NCI-H1105 (cell line): ENCODE data around the gene LRIG2.
"Not testable (repeated sequence)": the region's sequence is repeated elsewhere in the genome, so short reads cannot be mapped to it uniquely, and the experiment has no call there.

Experiments used
- DNase-seq: peaks from one replicate; lab custom pipeline; 2025; lab: John Stamatoyannopoulos, UW

LRIG2 gene

GRCh38 chr1:113129529-113130185, 56.7 kb downstream of the LRIG2 start:
- DNase-seq, result no peak

GRCh38 chr1:113133038-113133437, 60.0 kb downstream of the LRIG2 start:
- DNase-seq, result no peak

- no peak for DNase-seq
Observed at GRCh38 chr1:113133759-113134158, 60.8 kb downstream of the LRIG2 start.

DNA sequence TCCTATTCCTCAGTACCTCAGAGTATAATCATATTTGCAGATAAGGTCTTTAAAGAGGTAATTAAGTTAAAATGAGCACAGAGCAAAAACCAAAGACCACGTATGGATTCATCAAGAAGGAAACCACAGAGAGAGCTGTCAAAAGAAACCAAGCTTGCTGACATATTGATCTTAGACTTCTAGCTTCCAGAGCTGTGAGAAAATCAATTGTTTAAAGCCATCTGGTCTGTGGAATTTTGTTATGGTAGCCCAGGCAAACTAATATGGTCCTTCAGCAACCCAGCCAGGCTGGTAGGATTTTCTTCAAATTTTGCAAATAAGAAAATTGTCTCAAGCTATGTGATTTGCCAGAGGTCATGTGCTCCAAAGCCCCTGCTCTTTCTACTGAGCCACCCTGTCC, 62.5 kb downstream of the LRIG2 start:
- DNase-seq, result no peak

DNA sequence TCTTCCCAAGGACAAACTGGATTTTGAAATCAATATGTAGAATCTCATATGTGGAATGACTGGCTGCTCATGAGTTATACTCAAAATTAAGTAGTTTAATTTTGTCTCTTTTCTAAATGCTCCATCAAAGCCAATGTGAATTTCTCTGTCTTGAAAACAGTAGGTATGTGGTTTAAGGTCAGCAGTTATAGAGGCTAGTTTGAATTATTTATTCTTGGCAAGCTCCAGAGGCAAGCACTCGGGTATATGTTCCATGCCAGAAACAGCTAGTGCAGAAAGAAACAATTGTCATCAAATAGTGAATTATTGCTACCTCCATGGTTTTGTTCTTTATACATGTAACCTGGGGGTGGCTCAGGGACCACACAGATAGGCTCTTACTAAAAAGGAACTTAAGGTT, 63.5 kb downstream of the LRIG2 start:
- no peak for DNase-seq

DNA sequence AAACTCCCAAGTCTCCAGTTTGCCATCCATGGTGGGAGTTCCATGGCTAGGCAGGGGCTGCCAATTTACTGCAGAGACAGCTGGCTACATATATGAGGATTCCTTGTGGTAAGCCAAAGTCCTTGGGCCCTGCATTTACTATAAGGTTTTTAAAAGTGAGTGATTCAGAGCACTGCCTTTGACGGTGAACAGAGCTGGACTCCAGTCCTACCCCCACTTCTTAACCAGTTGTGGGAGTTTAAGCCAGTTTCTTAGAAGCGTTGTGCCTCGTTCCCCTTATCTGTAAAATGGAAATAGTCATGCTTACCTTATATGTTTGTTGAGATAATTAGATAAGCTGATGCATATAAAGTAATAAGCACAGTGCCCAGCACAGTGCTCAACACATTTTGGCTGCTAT, 64.6 kb downstream of the LRIG2 start:
- DNase-seq, result no peak

- DNase-seq, result no peak
Observed at GRCh38 chr1:113138778-113139177, 65.8 kb downstream of the LRIG2 start.

DNA sequence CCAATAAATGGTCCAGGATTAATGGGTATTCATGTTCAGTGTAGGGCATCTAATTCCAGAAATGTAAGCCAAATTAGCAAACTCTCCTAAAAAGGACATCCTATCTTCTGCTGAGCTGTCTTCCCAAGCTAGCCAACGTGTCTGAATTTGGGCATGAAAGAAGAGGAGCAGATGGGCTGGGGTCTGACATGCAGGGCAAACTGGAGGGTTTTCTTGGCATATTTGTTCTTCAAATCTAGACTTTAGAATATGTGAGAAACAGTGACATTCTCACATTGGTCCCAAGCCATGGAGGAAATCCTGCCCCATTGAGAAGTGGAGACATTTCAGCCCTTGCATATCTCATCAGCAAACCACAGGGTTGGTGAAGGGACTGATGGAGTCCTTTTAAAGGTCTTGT, 67.2 kb downstream of the LRIG2 start:
- DNase-seq, result no peak

GRCh38 chr1:113140588-113141446, 67.8 kb downstream of the LRIG2 start:
- DNase-seq, result peak; percentile 55

DNA sequence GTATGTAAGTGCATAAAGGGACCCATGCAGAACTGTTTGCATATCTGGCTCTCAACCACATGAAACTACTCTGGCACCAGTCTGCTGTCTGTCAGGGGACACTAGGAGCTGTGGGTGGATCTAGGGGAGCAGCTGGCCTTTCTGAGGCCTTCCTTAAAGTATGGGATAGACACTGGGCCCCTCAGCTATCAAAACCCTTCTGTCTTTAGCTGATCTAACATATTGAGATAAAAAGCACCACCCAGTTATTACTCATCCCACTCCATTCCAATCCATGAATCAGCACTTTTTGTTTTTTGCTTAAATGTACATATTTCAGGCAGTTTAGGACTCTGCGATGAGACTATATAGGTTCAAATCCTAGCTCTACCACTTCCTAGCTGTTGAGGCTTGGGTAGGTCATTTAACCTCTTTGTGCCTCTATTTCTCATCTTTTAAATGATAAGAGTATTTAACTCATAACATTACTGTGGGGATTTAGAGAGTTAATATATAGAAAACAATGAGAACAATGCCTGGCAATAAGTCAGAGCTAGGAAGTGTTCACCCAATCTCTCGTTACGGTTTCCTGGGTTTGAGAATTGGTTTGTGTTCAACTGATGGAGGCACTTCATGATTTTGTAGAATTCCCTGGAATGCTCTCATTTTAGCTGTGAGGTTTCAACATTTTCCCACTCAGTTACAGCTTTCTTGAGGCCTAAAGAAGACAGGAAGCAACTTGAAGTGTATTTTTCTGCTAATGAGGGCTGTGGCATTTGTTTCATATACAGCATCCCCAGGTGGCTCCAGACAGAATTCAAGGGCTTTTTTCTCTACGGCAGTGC, 68.9 kb downstream of the LRIG2 start:
- DNase-seq, result no peak

DNA sequence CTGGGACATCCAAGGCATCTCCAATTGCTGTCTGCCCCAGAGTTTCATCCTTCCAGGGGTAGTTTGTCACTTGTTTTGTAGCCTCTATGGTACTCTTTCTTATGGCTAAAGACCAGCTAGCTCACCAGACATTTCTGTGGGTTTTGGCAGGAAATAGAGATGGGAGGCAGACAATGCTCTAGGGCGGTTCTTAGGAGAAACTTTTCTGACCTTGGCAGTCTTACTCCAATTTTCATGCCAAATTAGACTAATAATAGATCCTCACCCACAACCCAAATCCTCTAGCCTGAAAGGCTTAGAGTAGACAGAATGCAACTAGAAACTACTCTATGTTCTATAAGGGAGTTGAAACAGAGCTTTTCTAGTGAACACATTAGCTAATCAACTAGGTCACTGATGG, 69.8 kb downstream of the LRIG2 start:
- no peak for DNase-seq

DNA sequence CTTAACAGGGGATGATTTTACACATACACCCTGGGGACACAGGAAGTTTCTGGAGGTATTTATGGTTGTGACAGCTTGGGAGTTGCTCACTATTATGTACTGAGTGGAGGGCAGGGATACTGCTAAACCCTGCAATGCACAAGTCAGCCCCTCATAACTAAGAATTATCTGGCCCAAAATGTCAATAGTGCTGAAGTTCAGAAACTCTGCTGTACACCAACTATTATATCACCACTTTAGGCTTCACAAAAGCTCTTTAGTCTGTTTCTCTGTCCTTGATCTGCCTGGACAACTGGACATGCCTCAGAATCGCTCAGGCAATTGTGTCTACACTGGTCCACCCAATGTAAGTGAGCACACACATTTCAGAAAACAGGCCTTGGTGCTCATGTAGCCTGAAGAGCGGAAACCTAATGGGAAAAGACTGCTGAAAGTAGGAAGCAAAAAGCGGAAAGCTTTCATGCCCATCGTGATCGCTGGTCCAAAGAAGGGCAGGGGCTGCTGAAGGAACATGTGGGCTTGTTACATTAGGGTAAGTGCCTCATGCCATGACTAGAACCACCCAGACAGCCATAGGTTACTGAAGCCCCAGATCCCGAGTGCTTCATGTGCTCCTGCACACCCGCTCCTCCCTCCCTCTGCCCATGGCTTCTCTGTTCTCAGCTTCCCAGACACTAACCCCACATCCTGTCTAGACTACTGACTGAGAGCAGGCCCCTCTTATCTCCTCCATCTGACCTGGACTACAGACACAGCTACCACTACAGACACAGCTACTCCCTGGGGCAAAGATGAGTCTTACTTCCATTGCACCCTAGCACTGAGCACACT, 73.5 kb downstream of the LRIG2 start:
- no peak for DNase-seq

DNA sequence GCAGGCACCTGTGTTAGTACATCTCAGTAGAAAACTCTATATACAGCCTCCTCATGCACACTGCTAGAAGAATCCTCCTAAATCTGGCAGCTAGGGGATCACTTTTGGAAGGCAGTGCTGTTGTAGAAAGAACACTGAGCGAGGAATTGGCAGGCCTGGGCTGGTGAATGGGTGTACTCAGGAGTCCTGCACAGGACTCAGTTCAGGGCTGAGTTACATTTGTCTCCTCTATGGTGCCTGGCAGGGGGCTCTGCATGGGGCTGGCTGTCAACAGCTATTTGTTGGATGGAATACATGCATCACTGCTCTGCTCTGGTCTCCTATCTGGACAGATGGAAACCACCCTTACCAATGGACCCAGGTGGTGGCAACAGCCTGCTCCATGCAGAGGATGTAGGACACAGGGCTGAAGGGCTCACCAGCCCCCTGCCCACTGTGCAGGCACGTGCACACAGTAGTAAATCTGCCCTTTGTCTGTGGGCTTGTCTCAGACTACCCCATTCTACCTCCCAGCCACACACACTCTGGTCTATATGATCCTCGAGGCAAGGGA, 74.2 kb downstream of the LRIG2 start:
- DNase-seq, result no peak

DNA sequence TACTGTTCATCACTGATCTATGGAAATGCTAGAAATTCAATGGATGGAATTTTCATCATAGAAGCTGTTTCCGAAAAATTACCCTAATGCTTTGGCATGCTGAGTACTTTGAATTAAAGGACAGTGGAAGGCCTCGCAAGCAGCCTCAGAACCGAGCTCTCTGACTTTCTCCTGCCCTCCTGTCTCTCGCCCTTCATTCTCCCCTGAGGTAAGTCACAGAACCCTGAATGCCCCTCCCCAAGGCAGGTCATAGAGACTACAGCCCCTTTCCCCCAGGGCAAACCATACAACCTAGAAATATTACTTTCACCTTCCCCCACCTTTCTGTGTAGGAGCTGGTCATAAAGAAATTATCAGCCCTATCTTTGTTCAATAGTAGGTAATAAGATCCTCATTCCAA, 74.8 kb downstream of the LRIG2 start:
- no peak for DNase-seq

DNA sequence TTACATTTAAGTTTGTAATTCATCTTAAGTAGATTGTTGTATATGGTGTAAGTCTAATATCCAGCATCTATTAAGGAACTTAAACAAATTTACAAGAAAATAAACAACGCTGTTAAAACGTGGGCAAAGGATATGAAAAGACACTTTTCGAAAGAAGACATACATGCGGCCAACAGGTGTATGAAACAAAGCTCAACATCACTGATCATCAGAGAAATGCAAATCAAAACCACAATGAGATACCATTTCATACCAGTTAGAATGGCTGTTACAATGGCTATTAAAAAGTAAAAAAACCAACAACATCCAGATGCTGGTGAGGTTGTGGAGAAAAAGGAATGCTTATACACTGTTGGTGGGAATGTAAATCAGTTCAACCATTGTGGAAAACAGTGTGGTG, 77.5 kb downstream of the LRIG2 start:
- DNase-seq, result not testable (repeated sequence)

DNA sequence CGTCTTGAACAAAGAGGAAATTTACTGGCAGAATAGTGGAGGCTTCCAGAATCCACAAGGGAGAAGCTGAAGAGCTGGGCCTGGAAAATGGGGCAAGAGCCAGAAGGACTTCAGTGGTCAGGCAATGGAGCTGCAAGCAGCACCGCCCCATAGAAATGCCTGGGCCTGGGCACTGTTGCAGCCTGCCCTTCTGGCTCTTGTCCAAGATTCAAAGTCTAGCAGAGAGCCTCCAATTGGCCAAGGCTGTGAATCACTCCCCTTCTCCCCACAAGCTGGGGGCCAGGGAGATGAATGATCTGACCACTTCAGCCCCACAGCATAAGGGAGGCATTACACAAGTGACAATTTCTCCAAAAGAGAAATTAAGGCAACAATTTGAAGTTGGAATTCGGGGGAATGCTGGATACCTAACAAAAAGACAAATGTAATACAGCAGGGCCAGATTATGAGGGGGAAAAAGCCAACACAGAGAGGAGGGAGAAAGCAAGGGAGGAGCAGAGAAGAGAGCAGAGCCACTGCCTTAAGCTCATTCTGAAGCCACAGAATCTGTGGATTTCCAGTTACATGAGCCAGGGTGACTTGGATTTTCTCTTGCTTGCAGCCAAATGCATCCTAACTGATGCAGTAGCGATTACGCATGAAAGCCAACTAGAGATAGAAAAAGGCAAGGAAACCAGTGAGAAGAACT, 80.3 kb downstream of the LRIG2 start:
- DNase-seq, result peak; percentile 3

DNA sequence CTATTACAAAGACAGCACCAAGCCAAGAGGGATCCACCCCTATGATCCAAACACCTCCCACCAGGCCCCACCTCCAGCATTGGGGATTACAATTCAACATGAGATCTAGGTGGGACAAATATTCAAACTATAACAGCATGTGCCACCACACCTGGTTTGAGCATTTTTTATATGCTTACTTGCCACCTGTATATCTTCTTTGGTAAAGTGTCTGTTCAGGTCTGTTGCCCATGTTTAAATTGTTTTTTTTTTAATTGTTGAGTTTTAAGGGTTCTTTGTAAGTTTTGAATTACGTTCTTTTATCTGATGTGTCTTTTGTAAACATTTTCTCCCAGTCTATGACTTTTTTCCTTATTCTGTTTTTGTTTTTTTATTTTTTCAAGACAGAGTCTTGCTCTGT, 83.4 kb downstream of the LRIG2 start:
- no peak for DNase-seq

- DNase-seq, result not testable (repeated sequence)
Observed at GRCh38 chr1:113158743-113159142, 85.7 kb downstream of the LRIG2 start.

- no peak for DNase-seq
Observed at GRCh38 chr1:113166473-113166872, 93.5 kb downstream of the LRIG2 start.

DNA sequence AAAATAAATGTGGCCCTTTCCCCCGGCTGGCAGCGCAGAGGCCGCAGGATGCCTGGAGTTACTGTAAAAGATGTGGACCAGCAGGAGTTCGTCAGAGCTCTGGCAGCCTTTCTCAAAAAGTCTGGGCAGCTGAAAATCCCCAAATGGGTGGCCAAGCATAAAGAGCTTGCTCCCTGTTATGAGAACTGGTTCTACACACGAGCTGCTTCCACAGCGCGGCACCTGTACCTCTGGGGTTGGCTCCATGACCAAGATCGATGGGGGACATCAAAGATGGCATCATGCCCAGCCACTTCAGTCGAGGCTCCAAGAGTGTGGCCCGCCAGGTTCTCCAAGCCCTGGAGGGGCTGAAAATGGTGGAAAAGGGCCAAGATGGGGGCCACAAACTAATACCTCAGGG, 95.9 kb downstream of the LRIG2 start:
- DNase-seq, result no peak

- no peak for DNase-seq
Observed at GRCh38 chr1:113169591-113169990, 96.6 kb downstream of the LRIG2 start.
